Measurements from ENCODE around the gene ZNF564.
"Not testable (repeated sequence)": the region's sequence is repeated elsewhere in the genome, so short reads cannot be mapped to it uniquely, and the experiment has no call there.

ZNF564 gene

GRCh38 chr19:12578641-12579040, 27.4 kb upstream of the ZNF564 start:
- TF ChIP-seq, protein P1, sequence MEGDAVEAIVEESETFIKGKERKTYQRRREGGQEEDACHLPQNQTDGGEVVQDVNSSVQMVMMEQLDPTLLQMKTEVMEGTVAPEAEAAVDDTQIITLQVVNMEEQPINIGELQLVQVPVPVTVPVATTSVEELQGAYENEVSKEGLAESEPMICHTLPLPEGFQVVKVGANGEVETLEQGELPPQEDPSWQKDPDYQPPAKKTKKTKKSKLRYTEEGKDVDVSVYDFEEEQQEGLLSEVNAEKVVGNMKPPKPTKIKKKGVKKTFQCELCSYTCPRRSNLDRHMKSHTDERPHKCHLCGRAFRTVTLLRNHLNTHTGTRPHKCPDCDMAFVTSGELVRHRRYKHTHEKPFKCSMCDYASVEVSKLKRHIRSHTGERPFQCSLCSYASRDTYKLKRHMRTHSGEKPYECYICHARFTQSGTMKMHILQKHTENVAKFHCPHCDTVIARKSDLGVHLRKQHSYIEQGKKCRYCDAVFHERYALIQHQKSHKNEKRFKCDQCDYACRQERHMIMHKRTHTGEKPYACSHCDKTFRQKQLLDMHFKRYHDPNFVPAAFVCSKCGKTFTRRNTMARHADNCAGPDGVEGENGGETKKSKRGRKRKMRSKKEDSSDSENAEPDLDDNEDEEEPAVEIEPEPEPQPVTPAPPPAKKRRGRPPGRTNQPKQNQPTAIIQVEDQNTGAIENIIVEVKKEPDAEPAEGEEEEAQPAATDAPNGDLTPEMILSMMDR (conservative IDR thresholded peaks at IDR 0.05; ENCODE audit: low read depth, low read length): no peak
- DNase-seq (ENCODE audit: low read depth): no peak
- H3K4me3 ChIP-seq (ENCODE audit: low read length): no peak overlapping the region

GRCh38 chr19:12574036-12574435, 22.8 kb upstream of the ZNF564 start:
- DNase-seq (ENCODE audit: low read depth): no peak
- TF ChIP-seq, protein P1 (conservative IDR thresholded peaks at IDR 0.05; ENCODE audit: low read depth, low read length): no peak
- no peak overlapping the region for H3K4me3 ChIP-seq (ENCODE audit: low read length)

DNA sequence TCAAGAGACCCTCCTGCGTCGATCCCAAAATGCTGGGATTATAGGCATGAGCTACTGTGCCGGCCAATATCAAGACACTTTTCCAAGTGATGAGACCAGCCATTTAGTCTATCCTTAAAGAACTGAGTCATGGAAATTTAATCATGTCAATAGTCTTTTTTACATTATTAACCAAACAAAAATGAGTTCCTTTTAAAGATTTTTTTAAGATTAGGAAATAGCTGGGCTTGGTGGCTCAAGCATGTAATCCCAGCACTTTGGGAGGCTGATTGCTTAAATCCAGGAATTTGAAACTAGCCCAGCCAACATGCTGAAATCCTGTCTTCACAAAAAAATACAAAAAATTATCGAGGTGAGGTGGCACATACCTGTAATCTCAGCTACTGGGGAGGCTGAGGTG, 16.7 kb upstream of the ZNF564 start:
- no peak for DNase-seq (ENCODE audit: low read depth)
- H3K4me3 ChIP-seq (ENCODE audit: low read length): no peak overlapping the region
- TF ChIP-seq, protein P1 (conservative IDR thresholded peaks at IDR 0.05; ENCODE audit: low read depth, low read length): no peak

- H3K4me3 ChIP-seq (ENCODE audit: low read length); DNase-seq (ENCODE audit: low read depth): not testable (repeated sequence)
Observed at GRCh38 chr19:12566380-12566779, 15.1 kb upstream of the ZNF564 start.

DNA sequence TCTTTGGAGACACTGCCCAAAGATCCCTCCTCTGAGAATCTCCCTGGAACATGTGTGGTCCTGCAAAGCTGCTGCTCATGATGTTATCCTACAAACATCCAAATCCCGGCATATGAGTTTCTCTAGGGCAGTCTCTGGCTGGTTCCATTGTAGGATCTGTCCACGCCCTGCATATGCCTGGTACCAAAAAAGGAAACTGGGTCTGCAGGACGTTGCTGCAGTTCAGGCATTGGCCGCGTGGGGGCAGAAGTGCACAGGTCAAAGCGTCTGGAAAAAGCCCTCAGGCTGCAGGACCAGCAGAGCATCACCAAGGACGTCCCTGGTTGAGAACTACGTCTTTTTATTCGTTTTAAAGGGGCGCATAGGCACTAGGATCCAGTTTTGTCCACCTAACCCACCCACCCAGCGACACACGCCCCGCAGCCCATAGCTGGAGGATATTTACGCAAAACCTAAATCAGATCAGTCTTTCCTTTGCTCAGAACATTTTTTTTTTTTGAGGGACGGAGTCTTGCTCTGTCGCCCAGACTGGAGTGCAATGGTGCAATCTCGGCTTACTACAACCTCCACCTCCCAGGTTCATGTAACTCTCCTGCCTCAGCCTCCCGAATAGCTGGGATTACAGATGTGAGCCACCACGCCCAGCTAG, 12.9 kb upstream of the ZNF564 start:
- H3K4me3 ChIP-seq (ENCODE audit: low read length): no peak overlapping the region
- TF ChIP-seq, protein P1 (conservative IDR thresholded peaks at IDR 0.05; ENCODE audit: low read depth, low read length): peak; percentile 99
- DNase-seq (ENCODE audit: low read depth): peak; percentile 48

- TF ChIP-seq, protein P1 (conservative IDR thresholded peaks at IDR 0.05; ENCODE audit: low read depth, low read length): no peak
- no peak for DNase-seq (ENCODE audit: low read depth)
- H3K4me3 ChIP-seq (ENCODE audit: low read length): no peak overlapping the region
Observed at GRCh38 chr19:12555456-12555930, 4.2 kb upstream of the ZNF564 start.

GRCh38 chr19:12546903-12547302, 4.4 kb downstream of the ZNF564 start:
- DNase-seq (ENCODE audit: low read depth): no peak
- no peak overlapping the region for H3K4me3 ChIP-seq (ENCODE audit: low read length)
- TF ChIP-seq, protein P1 (conservative IDR thresholded peaks at IDR 0.05; ENCODE audit: low read depth, low read length): no peak

All from retinal pigment epithelial cell (primary cell).